GM18867 (cell line): ENCODE data around the gene SETD4.

Experiments
- ATAC-seq: cut with Tn5 transposase; IDR thresholded peaks from one replicate; pipeline ENCODE4 v1.9.1; 2021; ENCODE audit warnings: mild to moderate bottlenecking, moderate library complexity; ENCODE audit not compliant: unreplicated experiment

The SETD4 gene

GRCh38 chr21:36052860-36053714 lies 7.2 kb downstream of the SETD4 start:
- ATAC-seq: no peak

- no peak for ATAC-seq
These were observed 12.0 kb downstream of the SETD4 start for GRCh38 chr21:36048357-36048756.

GRCh38 chr21:36047139-36047538 lies 13.2 kb downstream of the SETD4 start:
- ATAC-seq: no peak

GRCh38 chr21:36045993-36046392 lies 14.3 kb downstream of the SETD4 start:
- ATAC-seq: no peak

- ATAC-seq: no peak
These were observed 16.3 kb downstream of the SETD4 start for GRCh38 chr21:36044056-36044455.

- ATAC-seq: no peak
These were observed 18.4 kb downstream of the SETD4 start for GRCh38 chr21:36041910-36042309.

- ATAC-seq: no peak
These were observed 19.9 kb downstream of the SETD4 start for GRCh38 chr21:36040389-36040788.

GRCh38 chr21:36039861-36040260 lies 20.5 kb downstream of the SETD4 start:
- ATAC-seq: no peak

GRCh38 chr21:36038701-36039497 lies 21.4 kb downstream of the SETD4 start:
- ATAC-seq: no peak

GRCh38 chr21:36035381-36035791 lies 24.9 kb downstream of the SETD4 start:
- ATAC-seq: no peak

GRCh38 chr21:36034211-36034913 lies 26.0 kb downstream of the SETD4 start:
- ATAC-seq: no peak

- ATAC-seq: no peak
These were observed 27.5 kb downstream of the SETD4 start for GRCh38 chr21:36032647-36033406.

GRCh38 chr21:36030581-36031189 lies 29.6 kb downstream of the SETD4 start:
- no peak for ATAC-seq

- no peak for ATAC-seq
These were observed 31.0 kb downstream of the SETD4 start for GRCh38 chr21:36029309-36029708.

- ATAC-seq: peak; percentile 71
These were observed 31.9 kb downstream of the SETD4 start for GRCh38 chr21:36028127-36029069.

- no peak for ATAC-seq
These were observed 33.0 kb downstream of the SETD4 start for GRCh38 chr21:36027347-36027746.

- ATAC-seq: no peak
These were observed 35.5 kb downstream of the SETD4 start for GRCh38 chr21:36024782-36025181.

- ATAC-seq: no peak
These were observed 37.2 kb downstream of the SETD4 start for GRCh38 chr21:36023092-36023480.

- no peak for ATAC-seq
These were observed 37.8 kb downstream of the SETD4 start for GRCh38 chr21:36022427-36023091.
